K562 (cell line): ENCODE results near the gene NMRK1. TPM values are rescaled to one million over a fixed set of nuclear protein-coding genes. Genes with fewer than 3 reads are reported as not detected.

ENCODE experiments used
- ATAC-seq: fragments of 200-7000 bp; cut with Tn5 transposase; 3 replicates; pipeline ENCODE4 v1.9.1; 2020; ENCODE audit warnings: moderate library complexity
- BruUV-seq: library from RNA; stranded (reverse); fragments of 400-500 nt; replicated peaks from 2 replicates; lab custom pipeline; 2021; lab: Mats Ljungman, UMichigan
- CTCF ChIA-PET: fragments of 300-600 bp; formaldehyde crosslinking; extraction: SDS; loops from one replicate; lab custom pipeline; 2021; ENCODE audit warnings: low intra/inter-chr PET ratio; lab: Yijun Ruan, JAX
- POLR2A ChIA-PET: fragments of 300-600, 350-650 bp; sonication (Branson Sonifier 250); formaldehyde crosslinking; extraction: SDS; loops from one replicate; lab custom pipeline; 2021; ENCODE audit warnings: antibody characterized with exemption, inconsistent platforms; lab: Yijun Ruan, JAX
- DNase-seq, 4 experiments: peaks; one replicate each; pipeline versions ENCODE4 v3.0.0 to v3.0.0-alpha.2; 2011 to 2018; ENCODE audit warnings: low spot score in 3 of 4, mixed read lengths in 3 of 4; ENCODE audit errors: extremely low read depth in 1 of 4
- FAIRE-seq: peaks from 2 replicates; lab custom pipeline; 2011; peaks lifted over from hg19 to GRCh38; lab: Jason Lieb, UNC
- H2AFZ ChIP-seq: 2 replicates; pipeline ENCODE4 v1.6.0; 2011; ENCODE audit warnings: low read depth, low read length, control low read depth, inconsistent platforms
- H3K27ac ChIP-seq: fragments of 200-600 bp; 3 replicates; pipeline ENCODE4 v1.8.0; 2011; ENCODE audit warnings: low read depth, mild to moderate bottlenecking, control low read depth, inconsistent platforms, low read length, moderate library complexity, mixed read lengths; ENCODE audit errors: extremely low read depth
- H3K27me3 ChIP-seq, 2 experiments: fragments of 300-600 bp in 1 of 2; 2 replicates in 1 of 2; 3 replicates in 1 of 2; pipeline versions ENCODE4 v1.6.0 to v1.8.0; 2011; ENCODE audit warnings: inconsistent platforms in 2 of 2, low read length in 2 of 2, mild to moderate bottlenecking in 1 of 2, mixed read lengths in 1 of 2, moderate library complexity in 1 of 2; ENCODE audit not compliant: control insufficient read depth in 2 of 2, insufficient read depth in 2 of 2
- H3K36me3 ChIP-seq: fragments of 300-600 bp; 3 replicates; pipeline ENCODE4 v1.8.0; 2011; ENCODE audit warnings: mild to moderate bottlenecking, low read length, inconsistent platforms; ENCODE audit not compliant: control insufficient read depth, insufficient read depth
- H3K4me1 ChIP-seq, 2 experiments: fragments of 200-600 bp in 1 of 2; replicated peaks in 1 of 2; 2 replicates in 1 of 2; 3 replicates in 1 of 2; pipeline versions ENCODE4 v1.5.1 to v1.8.0; 2011; ENCODE audit warnings: inconsistent platforms in 2 of 2, low read length in 2 of 2, mild to moderate bottlenecking in 1 of 2, mixed read lengths in 1 of 2, moderate library complexity in 1 of 2; ENCODE audit not compliant: control insufficient read depth in 2 of 2, insufficient read depth in 2 of 2
- H3K4me2 ChIP-seq: 2 replicates; pipeline ENCODE4 v1.6.1; 2011; ENCODE audit warnings: low read length, control low read depth, inconsistent platforms, mixed read lengths; ENCODE audit not compliant: insufficient read depth
- H3K4me3 ChIP-seq: fragments of 200-600 bp; sonication (generic), shearing (Covaris generic); 2 replicates; pipeline ENCODE4 v1.5.1; 2016; ENCODE audit warnings: control low read depth, inconsistent platforms
- H3K79me2 ChIP-seq: fragments of 200-600 bp; 3 replicates; pipeline ENCODE4 v1.8.0; 2011; ENCODE audit warnings: low read length, inconsistent platforms; ENCODE audit not compliant: control insufficient read depth, insufficient read depth
- H3K9ac ChIP-seq, 2 experiments: 2 replicates each; pipeline versions ENCODE4 v1.6.0 to v1.6.1; 2011; ENCODE audit warnings: low read depth in 2 of 2, low read length in 2 of 2, control low read depth in 1 of 2, inconsistent platforms in 1 of 2, mild to moderate bottlenecking in 1 of 2, mixed read lengths in 1 of 2; ENCODE audit not compliant: insufficient read depth in 1 of 2
- H3K9me1 ChIP-seq: one replicate; pipeline ENCODE4 v1.6.0; 2011; ENCODE audit warnings: inconsistent platforms, mild to moderate bottlenecking, low read length, moderate library complexity; ENCODE audit not compliant: control insufficient read depth, insufficient read depth
- H3K9me3 ChIP-seq: replicated peaks from 2 replicates; pipeline ENCODE4 v1.5.1; 2011; ENCODE audit warnings: low read depth, low read length, inconsistent platforms; ENCODE audit not compliant: control insufficient read depth, insufficient read depth
- H4K20me1 ChIP-seq: replicated peaks from 2 replicates; pipeline ENCODE4 v1.6.1; 2011; ENCODE audit warnings: low read length, inconsistent platforms, mixed read lengths; ENCODE audit not compliant: control insufficient read depth, insufficient read depth
- CBX3 ChIP-seq, 2 experiments: IDR thresholded peaks; 1 replicate in 1 of 2; 2 replicates in 1 of 2; pipeline ENCODE4 v1.6.1; 2012; ENCODE audit warnings: inconsistent platforms in 2 of 2, low read length in 2 of 2, borderline replicate concordance in 1 of 2, control low read depth in 1 of 2
- ERF ChIP-seq: fragments of 450-650 bp; formaldehyde crosslinking; IDR thresholded peaks from 2 replicates; pipeline ENCODE4 v1.4.0; 2020; ENCODE audit warnings: mild to moderate bottlenecking, mixed read lengths
- ETV1 ChIP-seq: fragments of 450-650 bp; conservative IDR thresholded peaks from 2 replicates; pipeline ENCODE4 v1.6.1; 2016; ENCODE audit warnings: missing genetic modification characterization, control low read depth, low read depth, missing compliant biosample characterization
- FOXJ2 ChIP-seq: fragments of 200-800 bp; sonication (Bioruptor generic); IDR thresholded peaks from 2 replicates; pipeline ENCODE4 v1.6.1; 2016; ENCODE audit warnings: missing genetic modification characterization, missing compliant biosample characterization
- GABPB2 ChIP-seq: fragments of 250-450 bp; sonication (Bioruptor Pico); conservative IDR thresholded peaks from 2 replicates; pipeline ENCODE4 v1.5.1; 2021; ENCODE audit warnings: mild to moderate bottlenecking
- HDGF ChIP-seq: fragments of 450-650 bp; IDR thresholded peaks from 2 replicates; pipeline ENCODE4 v1.6.1; 2016
- ILF3 ChIP-seq: fragments of 450-650 bp; IDR thresholded peaks from 2 replicates; pipeline ENCODE4 v1.6.1; 2018; ENCODE audit warnings: antibody characterized with exemption, mild to moderate bottlenecking, moderate library complexity, borderline replicate concordance
- KDM4B ChIP-seq, 2 experiments: fragments of 450-650 bp in 1 of 2; sonication (generic) in 1 of 2; IDR thresholded peaks; 2 replicates each; pipeline ENCODE4 v1.6.1; 2016 to 2017; ENCODE audit warnings: borderline replicate concordance in 2 of 2, antibody characterized with exemption in 1 of 2, low read depth in 1 of 2, mild to moderate bottlenecking in 1 of 2
- NCOA2 ChIP-seq, 2 experiments: fragments of 450-650 bp; IDR thresholded peaks; 2 replicates each; pipeline ENCODE4 v1.6.1; 2018; ENCODE audit warnings: mild to moderate bottlenecking in 2 of 2, moderate library complexity in 1 of 2; ENCODE audit not compliant: partially characterized antibody in 2 of 2
- PREB ChIP-seq: sonication (generic); formaldehyde crosslinking; IDR thresholded peaks from 2 replicates; pipeline ENCODE4 v1.8.1; 2023; ENCODE audit warnings: mild to moderate bottlenecking, missing genetic modification reagents
- TAF9B ChIP-seq: fragments of 450-650 bp; IDR thresholded peaks from 2 replicates; pipeline ENCODE4 v1.6.1; 2018; ENCODE audit warnings: mild to moderate bottlenecking; ENCODE audit not compliant: partially characterized antibody
- ZBTB5 ChIP-seq: fragments of 450-650 bp; IDR thresholded peaks from 2 replicates; pipeline ENCODE4 v1.6.1; 2017; ENCODE audit warnings: antibody characterized with exemption
- ZNF57 ChIP-seq: fragments of 450-650 bp; formaldehyde crosslinking; IDR thresholded peaks from 2 replicates; pipeline ENCODE4 v1.4.0; 2020; ENCODE audit warnings: mild to moderate bottlenecking, moderate library complexity
- ZNF668 ChIP-seq: fragments of 250-450 bp; sonication (Bioruptor Pico); IDR thresholded peaks from 2 replicates; pipeline ENCODE4 v1.8.0; 2022; ENCODE audit warnings: mild to moderate bottlenecking, inconsistent platforms
- WGBS: fragments of 100-300 bp; shearing (Covaris generic); methylation state at CpG from one replicate; pipeline ENCODE4 v1.1.6; 2016; ENCODE audit warnings: low coverage, mixed read lengths; ENCODE audit not compliant: insufficient coverage; ENCODE audit errors: missing lambda C conversion rate; 5-methylcytosine and 5-hydroxymethylcytosine counted together
- in situ Hi-C: fragments of 300-500 bp; cut with MboI; formaldehyde crosslinking; loops from 4 replicates; pipeline ENCODE4 v1.15.0; 2018; ENCODE audit warnings: inconsistent platforms, mixed read lengths
- intact Hi-C: fragments of 100-400 bp; cut with micrococcal nuclease; formaldehyde crosslinking; loops from 2 replicates; pipeline ENCODE4 v1.14.2; 2022
- polyA plus RNA-seq, 8 experiments: library from polyadenylated mRNA; depleted of rRNA in 4 of 8; stranded (reverse) in 5 of 8; unstranded in 3 of 8; fragments of >200 nt; fragmentation: Nextera tagmentation in 2 of 8; fragmentation: Illumina TruSeq in 1 of 8; extraction: Ambion mirVana in 2 of 8; extraction: Trizol in 1 of 8; gene quantifications; 2 replicates each; pipeline versions ENCODE4 v1.2.1 to v1.2.3, GENCODE V29; 2011 to 2014; ENCODE audit warnings: inconsistent platforms in 1 of 8, missing spikeins in 1 of 8
- total RNA-seq, 7 experiments: library from RNA; depleted of rRNA in 6 of 7; stranded (reverse); fragments of >200 nt in 6 of 7; fragmentation: Illumina TruSeq in 2 of 7; extraction: Trizol in 2 of 7; gene quantifications; 2 replicates each; pipeline versions ENCODE4 v1.2.1 to v1.2.3, GENCODE V29; 2011 to 2021; ENCODE audit warnings: low replicate concordance in 1 of 7
- TF ChIP-seq, protein P1 (sequence below): fragments of 450-650 bp; IDR thresholded peaks from 2 replicates; pipeline ENCODE4 v1.6.1; 2018; ENCODE audit not compliant: partially characterized antibody

NMRK1 gene
- total and polyA plus RNA-seq, 9 of the 15 experiments (the other 6 are each of a cell fraction or from before 2014, with no cell fraction given): 1.1 to 3.5 (median 1.7) TPM

DNA sequence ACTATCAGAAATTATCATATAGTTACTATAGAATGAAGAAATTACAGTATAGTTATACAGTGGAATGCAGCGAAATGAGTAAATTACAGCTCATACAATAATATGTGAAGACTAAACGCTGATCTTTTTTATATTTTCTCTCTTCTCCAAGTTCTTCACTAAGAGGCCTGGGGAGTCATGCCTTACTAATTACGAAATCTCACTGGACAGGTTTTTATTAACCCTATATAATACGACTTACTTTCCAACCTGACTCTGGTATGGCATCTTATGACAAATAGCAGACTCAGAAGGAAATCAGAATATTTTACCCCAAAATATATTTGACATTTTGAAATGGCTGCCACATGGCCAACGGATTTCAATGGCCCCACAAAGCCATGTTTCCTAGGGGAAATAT is 68.9 kb downstream of the NMRK1 start:
- peaks cover 41% of the 10 kb centered on the region for H3K79me2 ChIP-seq
- CTCF ChIA-PET: no interaction called here
- H3K27ac ChIP-seq: no peak overlapping the region
- H4K20me1 ChIP-seq: peaks cover 3% of the 10 kb centered on the region; the same call in 1 of the 2 replicates
- FAIRE-seq (no peak), DNase-seq (no peak), ATAC-seq (no peak)
- no peaks in the 10 kb centered on the region for H3K27me3 ChIP-seq
- no TSS peak for BruUV-seq
- peaks cover 0 to 5% of the 10 kb centered on the region in 2 experiments; a peak in 2 of 5 replicates for H3K4me1 ChIP-seq
- WGBS: 98% methylated on average over 3 of the region's 5 CpGs
- H3K4me2 ChIP-seq: no peak overlapping the region
- H3K9me1 ChIP-seq: no peaks in the 10 kb centered on the region
- TF ChIP-seq, protein P1, sequence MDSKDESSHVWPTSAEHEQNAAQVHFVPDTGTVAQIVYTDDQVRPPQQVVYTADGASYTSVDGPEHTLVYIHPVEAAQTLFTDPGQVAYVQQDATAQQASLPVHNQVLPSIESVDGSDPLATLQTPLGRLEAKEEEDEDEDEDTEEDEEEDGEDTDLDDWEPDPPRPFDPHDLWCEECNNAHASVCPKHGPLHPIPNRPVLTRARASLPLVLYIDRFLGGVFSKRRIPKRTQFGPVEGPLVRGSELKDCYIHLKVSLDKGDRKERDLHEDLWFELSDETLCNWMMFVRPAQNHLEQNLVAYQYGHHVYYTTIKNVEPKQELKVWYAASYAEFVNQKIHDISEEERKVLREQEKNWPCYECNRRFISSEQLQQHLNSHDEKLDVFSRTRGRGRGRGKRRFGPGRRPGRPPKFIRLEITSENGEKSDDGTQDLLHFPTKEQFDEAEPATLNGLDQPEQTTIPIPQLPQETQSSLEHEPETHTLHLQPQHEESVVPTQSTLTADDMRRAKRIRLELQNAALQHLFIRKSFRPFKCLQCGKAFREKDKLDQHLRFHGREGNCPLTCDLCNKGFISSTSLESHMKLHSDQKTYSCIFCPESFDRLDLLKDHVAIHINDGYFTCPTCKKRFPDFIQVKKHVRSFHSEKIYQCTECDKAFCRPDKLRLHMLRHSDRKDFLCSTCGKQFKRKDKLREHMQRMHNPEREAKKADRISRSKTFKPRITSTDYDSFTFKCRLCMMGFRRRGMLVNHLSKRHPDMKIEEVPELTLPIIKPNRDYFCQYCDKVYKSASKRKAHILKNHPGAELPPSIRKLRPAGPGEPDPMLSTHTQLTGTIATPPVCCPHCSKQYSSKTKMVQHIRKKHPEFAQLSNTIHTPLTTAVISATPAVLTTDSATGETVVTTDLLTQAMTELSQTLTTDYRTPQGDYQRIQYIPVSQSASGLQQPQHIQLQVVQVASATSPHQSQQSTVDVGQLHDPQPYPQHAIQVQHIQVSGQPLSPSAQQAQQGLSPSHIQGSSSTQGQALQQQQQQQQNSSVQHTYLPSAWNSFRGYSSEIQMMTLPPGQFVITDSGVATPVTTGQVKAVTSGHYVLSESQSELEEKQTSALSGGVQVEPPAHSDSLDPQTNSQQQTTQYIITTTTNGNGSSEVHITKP: no peak
- no peak for TF ChIP-seq HDGF
- no peak for TF ChIP-seq GABPB2 (CRISPR knock-in tag)
- no peak for TF ChIP-seq ZNF668 (CRISPR knock-in tag)
- no peak for TF ChIP-seq TAF9B
- no peak for TF ChIP-seq NCOA2 (IDR thresholded peaks at IDR 0.05; ENCODE audit: partially characterized antibody in 2 of 2)
- TF ChIP-seq ZNF57 (CRISPR knock-in tag): no peak
- no peak for TF ChIP-seq PREB
- TF ChIP-seq FOXJ2 (tag): no peak
- no peak for TF ChIP-seq ILF3
- TF ChIP-seq ETV1 (tag): no peak
- TF ChIP-seq KDM4B (IDR thresholded peaks at IDR 0.05; ENCODE audit: borderline replicate concordance in 2 of 2, low read depth in 1 of 2): no peak
- no peak for TF ChIP-seq ZBTB5
- no peak for TF ChIP-seq CBX3 (IDR thresholded peaks at IDR 0.05; ENCODE audit: borderline replicate concordance in 1 of 2, low read length in 2 of 2)
- no peak for TF ChIP-seq ERF (CRISPR knock-in tag)
- TF ChIP-seq, all 486 proteins: peak for 0
- H3K9ac ChIP-seq: no peak overlapping the region
- no peaks in the 10 kb centered on the region for H3K9me3 ChIP-seq
- intact Hi-C loops (no loop called here), in situ Hi-C loops (no loop called here)
- POLR2A ChIA-PET: no interaction called here
- H3K4me3 ChIP-seq: no peak overlapping the region
- H2AFZ ChIP-seq: no peak overlapping the region
- peaks cover 27% of the 10 kb centered on the region for H3K36me3 ChIP-seq
